Type B pancreatic cell (in vitro differentiated cells): ENCODE data around the gene C1orf94. TPM values are rescaled to one million over a fixed set of nuclear protein-coding genes. Genes with fewer than 3 reads are reported as not detected.

Source experiments
- DNase-seq: peaks from one replicate; pipeline ENCODE4 v3.0.0; 2021; ENCODE audit warnings: mixed read lengths; ENCODE audit not compliant: unreplicated experiment; ENCODE audit errors: extremely low spot score
- H3K27ac Mint-ChIP-seq: 2 replicates; pipeline ENCODE4 v1.8.0; 2021; ENCODE audit warnings: mild to moderate bottlenecking, mixed read lengths
- H3K27me3 Mint-ChIP-seq: 2 replicates; pipeline ENCODE4 v1.8.0; 2021; ENCODE audit warnings: mixed read lengths
- H3K36me3 Mint-ChIP-seq: 2 replicates; pipeline ENCODE4 v1.8.0; 2021; ENCODE audit warnings: mixed read lengths
- H3K4me1 Mint-ChIP-seq: one replicate; pipeline ENCODE4 v1.8.0; 2021; ENCODE audit warnings: mixed read lengths; ENCODE audit not compliant: unreplicated experiment
- H3K4me3 Mint-ChIP-seq: 2 replicates; pipeline ENCODE4 v1.8.0; 2021; ENCODE audit warnings: mild to moderate bottlenecking, mixed read lengths
- H3K9me3 Mint-ChIP-seq: 2 replicates; pipeline ENCODE4 v1.8.0; 2021; ENCODE audit warnings: mixed read lengths
- total RNA-seq: library from RNA; stranded (reverse); gene quantifications from 2 replicates; pipeline ENCODE4 v1.2.1, GENCODE V29; 2021; ENCODE audit warnings: low replicate concordance
- TF ChIP-seq, protein P1 (sequence below): fragments of 200-600 bp; sonication (generic); conservative IDR thresholded peaks from 2 replicates; pipeline ENCODE4 v1.5.0; 2021; ENCODE audit warnings: antibody characterized with exemption, mild to moderate bottlenecking

The C1orf94 gene
- total RNA-seq, 1 donor from 2014 or later: not detected

- Mint-ChIP-seq H3K4me3 (no peak overlapping the region), H3K4me1 (no peaks in the 10 kb centered on the region), H3K27me3 (peaks cover 36% of the 10 kb centered on the region), H3K9me3 (no peaks in the 10 kb centered on the region), H3K27ac (no peak overlapping the region), H3K36me3 (no peaks in the 10 kb centered on the region)
- TF ChIP-seq, protein P1, sequence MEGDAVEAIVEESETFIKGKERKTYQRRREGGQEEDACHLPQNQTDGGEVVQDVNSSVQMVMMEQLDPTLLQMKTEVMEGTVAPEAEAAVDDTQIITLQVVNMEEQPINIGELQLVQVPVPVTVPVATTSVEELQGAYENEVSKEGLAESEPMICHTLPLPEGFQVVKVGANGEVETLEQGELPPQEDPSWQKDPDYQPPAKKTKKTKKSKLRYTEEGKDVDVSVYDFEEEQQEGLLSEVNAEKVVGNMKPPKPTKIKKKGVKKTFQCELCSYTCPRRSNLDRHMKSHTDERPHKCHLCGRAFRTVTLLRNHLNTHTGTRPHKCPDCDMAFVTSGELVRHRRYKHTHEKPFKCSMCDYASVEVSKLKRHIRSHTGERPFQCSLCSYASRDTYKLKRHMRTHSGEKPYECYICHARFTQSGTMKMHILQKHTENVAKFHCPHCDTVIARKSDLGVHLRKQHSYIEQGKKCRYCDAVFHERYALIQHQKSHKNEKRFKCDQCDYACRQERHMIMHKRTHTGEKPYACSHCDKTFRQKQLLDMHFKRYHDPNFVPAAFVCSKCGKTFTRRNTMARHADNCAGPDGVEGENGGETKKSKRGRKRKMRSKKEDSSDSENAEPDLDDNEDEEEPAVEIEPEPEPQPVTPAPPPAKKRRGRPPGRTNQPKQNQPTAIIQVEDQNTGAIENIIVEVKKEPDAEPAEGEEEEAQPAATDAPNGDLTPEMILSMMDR: no peak
- no peak for DNase-seq
These were observed 23.2 kb downstream of the C1orf94 start for GRCh38 chr1:34199927-34200326.

GRCh38 chr1:34212673-34213072 is 36.0 kb downstream of the C1orf94 start:
- TF ChIP-seq, protein P1: no peak
- Mint-ChIP-seq H3K27me3 (peaks cover 1% of the 10 kb centered on the region), H3K9me3 (no peaks in the 10 kb centered on the region), H3K27ac (no peak overlapping the region), H3K36me3 (no peaks in the 10 kb centered on the region), H3K4me3 (no peak overlapping the region), H3K4me1 (no peaks in the 10 kb centered on the region)
- no peak for DNase-seq

DNA sequence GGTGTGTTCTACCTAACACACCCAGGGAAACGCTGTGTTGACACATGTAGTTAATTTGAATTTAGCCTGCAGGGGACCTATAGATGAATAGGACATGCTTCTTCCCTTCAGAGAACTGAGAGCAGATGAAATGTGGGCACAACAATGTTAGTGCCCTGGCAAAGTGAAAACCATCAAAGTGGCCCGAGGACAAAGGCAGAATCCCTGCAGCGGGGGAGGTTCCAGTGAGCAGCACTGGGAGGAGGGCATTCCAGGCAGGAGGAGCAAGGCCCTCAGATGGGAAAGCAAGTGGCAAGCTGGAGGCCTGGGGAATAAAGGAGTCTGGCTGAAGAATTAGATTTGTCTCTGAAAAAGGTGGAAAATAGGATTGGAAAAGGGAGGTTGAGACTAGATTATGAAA is 37.2 kb downstream of the C1orf94 start:
- DNase-seq: no peak
- H3K9me3 Mint-ChIP-seq: no peaks in the 10 kb centered on the region
- no peak overlapping the region for H3K4me3 Mint-ChIP-seq
- H3K27ac Mint-ChIP-seq: no peak overlapping the region
- H3K27me3 Mint-ChIP-seq: peaks cover 10% of the 10 kb centered on the region
- TF ChIP-seq, protein P1: no peak
- H3K4me1 Mint-ChIP-seq: no peaks in the 10 kb centered on the region
- no peaks in the 10 kb centered on the region for H3K36me3 Mint-ChIP-seq

DNA sequence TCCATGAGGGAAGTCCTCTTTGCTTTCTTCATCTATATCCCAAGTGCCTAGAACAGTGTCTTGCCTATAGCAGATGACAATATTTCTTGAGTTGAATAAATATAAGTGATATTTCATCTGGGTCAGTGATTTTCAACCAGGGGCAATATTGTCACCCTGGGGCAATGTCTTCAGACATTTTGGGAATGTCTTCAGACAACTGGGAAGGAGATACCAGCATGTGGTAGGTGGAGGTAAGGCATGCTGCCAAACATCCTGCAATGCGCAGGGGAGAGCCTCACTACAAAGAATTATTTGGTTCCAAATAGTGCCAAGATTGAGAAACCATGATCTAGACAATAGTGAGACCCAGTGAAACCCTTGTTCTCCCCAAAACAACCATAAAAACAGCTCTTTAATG is 54.7 kb downstream of the C1orf94 start:
- Mint-ChIP-seq H3K4me1 (no peaks in the 10 kb centered on the region), H3K36me3 (no peaks in the 10 kb centered on the region), H3K9me3 (no peaks in the 10 kb centered on the region), H3K4me3 (no peak overlapping the region), H3K27ac (no peak overlapping the region), H3K27me3 (peaks cover 31% of the 10 kb centered on the region)
- TF ChIP-seq, protein P1: no peak
- DNase-seq: no peak

DNA sequence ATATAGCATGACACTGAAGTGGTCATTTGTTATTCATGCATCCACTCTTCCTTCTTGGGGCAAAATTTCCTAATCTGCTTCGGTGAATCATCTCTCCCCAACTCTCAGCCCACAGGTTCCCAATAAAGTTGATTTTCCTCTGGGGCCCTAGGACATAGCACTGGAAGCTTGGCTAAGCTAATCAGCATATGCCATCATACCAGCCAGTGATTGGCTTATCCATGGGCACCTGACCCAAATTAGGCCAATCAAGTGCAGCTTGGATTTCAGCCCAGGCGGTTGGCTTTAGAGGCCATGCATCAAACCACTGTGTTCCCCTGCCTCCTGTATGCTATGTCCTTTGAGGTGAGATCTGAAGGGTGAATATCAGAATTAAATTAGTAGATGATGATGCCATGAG is 58.9 kb downstream of the C1orf94 start:
- Mint-ChIP-seq H3K4me3 (no peak overlapping the region), H3K36me3 (no peaks in the 10 kb centered on the region), H3K9me3 (no peaks in the 10 kb centered on the region), H3K4me1 (no peaks in the 10 kb centered on the region), H3K27ac (no peak overlapping the region), H3K27me3 (peaks cover 19% of the 10 kb centered on the region)
- TF ChIP-seq, protein P1: no peak
- DNase-seq: no peak

DNA sequence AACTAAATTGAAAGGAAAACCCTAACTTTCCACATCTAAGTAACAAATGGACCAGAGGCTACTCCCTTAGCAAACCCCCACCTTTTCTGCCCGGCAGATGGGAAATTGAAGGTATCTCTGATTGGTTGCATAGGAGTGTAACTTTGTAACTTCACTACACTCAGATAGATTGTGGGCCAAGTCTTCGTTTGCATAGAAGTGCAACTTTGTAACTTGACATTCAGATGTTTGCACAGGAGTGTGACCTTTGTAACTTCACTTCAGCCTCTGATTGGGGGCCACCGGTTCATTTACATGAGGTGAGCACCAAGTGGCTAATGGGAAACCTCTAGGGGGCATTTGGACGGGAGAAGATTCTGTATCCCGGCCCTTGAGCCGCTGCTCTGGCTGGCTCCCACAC is 59.4 kb downstream of the C1orf94 start:
- DNase-seq: no peak
- Mint-ChIP-seq H3K4me1 (no peaks in the 10 kb centered on the region), H3K27ac (no peak overlapping the region), H3K27me3 (peaks cover 17% of the 10 kb centered on the region), H3K4me3 (no peak overlapping the region), H3K36me3 (no peaks in the 10 kb centered on the region), H3K9me3 (no peaks in the 10 kb centered on the region)
- TF ChIP-seq, protein P1: no peak
